Measurements from ENCODE around the gene CRTC1. TPM values are rescaled to one million over a fixed set of nuclear protein-coding genes. Genes with fewer than 3 reads are reported as not detected.

CRTC1 gene
- polyA plus RNA-seq, 2 of the 4 experiments (the other 2 are of a cell fraction), result 0.87 to 4.0 TPM

- FAIRE-seq, result no peak
- no peak overlapping the region for H3K4me2 ChIP-seq
- ChIA-PET POLR2A (no interaction called here), CTCF (no interaction called here)
- no peak overlapping the region for H3K27ac ChIP-seq
- TF ChIP-seq HOXA7 (CRISPR knock-in tag; IDR thresholded peaks at IDR 0.05) (no peak), FOSL2 (IDR thresholded peaks at IDR 0.05) (no peak), FOSL2 (CRISPR knock-in tag; IDR thresholded peaks at IDR 0.05) (no peak), POLR2A (IDR thresholded peaks at IDR 0.05; ENCODE audit: low read length) (no peak), ZNF302 (CRISPR knock-in tag; IDR thresholded peaks at IDR 0.05) (no peak), KDM5A (IDR thresholded peaks at IDR 0.05) (no peak), HOXB5 (CRISPR knock-in tag; IDR thresholded peaks at IDR 0.05) (no peak), CBX8 (IDR thresholded peaks at IDR 0.05) (no peak), RNF2 (IDR thresholded peaks at IDR 0.05; ENCODE audit: borderline replicate concordance, low read depth) (no peak), FOSB (CRISPR knock-in tag; IDR thresholded peaks at IDR 0.05) (no peak), EHF (CRISPR knock-in tag; IDR thresholded peaks at IDR 0.05) (no peak), HDAC2 (IDR thresholded peaks at IDR 0.05) (no peak), CEBPB (IDR thresholded peaks at IDR 0.05) (no peak), ZC3H11A (IDR thresholded peaks at IDR 0.05) (no peak), CHD2 (IDR thresholded peaks at IDR 0.05; ENCODE audit: low read length, partially characterized antibody) (no peak)
- TF ChIP-seq, protein P1, sequence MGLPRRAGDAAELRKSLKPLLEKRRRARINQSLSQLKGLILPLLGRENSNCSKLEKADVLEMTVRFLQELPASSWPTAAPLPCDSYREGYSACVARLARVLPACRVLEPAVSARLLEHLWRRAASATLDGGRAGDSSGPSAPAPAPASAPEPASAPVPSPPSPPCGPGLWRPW (IDR thresholded peaks at IDR 0.05), result no peak
- no peak for DNase-seq (ENCODE audit: low read depth in 1 of 2, low spot score in 1 of 2)
- no peak overlapping the region for H3K4me3 ChIP-seq
- no peaks in the 10 kb centered on the region for H3K4me1 ChIP-seq
- 74% methylated on average over 15 of the region's 17 CpGs for WGBS (ENCODE audit: missing lambda C conversion rate)
- H3K9me3 ChIP-seq, result no peaks in the 10 kb centered on the region
- no peak for ATAC-seq
Measured at GRCh38 chr19:18650021-18650390, 33.5 kb upstream of the CRTC1 start.

GRCh38 chr19:18650468-18651041 lies 32.9 kb upstream of the CRTC1 start:
- Histone ChIP-seq H3K4me1 (no peaks in the 10 kb centered on the region), H3K4me2 (no peak overlapping the region), H3K27ac (no peak overlapping the region), H3K4me3 (no peak overlapping the region), H3K9me3 (no peaks in the 10 kb centered on the region)
- FAIRE-seq, result no peak
- DNase-seq (ENCODE audit: low read depth in 1 of 2, low spot score in 1 of 2), result no peak
- ATAC-seq, result no peak
- ChIA-PET CTCF (no interaction called here), POLR2A (no interaction called here)
- 77% methylated on average over 12 of the region's 34 CpGs for WGBS (ENCODE audit: missing lambda C conversion rate)
- TF ChIP-seq FOXS1 (CRISPR knock-in tag; IDR thresholded peaks at IDR 0.05) (no peak), FOSB (CRISPR knock-in tag; IDR thresholded peaks at IDR 0.05) (no peak), SMC3 (IDR thresholded peaks at IDR 0.05) (no peak), PBX3 (IDR thresholded peaks at IDR 0.05) (no peak), EP300 (IDR thresholded peaks at IDR 0.05) (no peak), KDM5A (IDR thresholded peaks at IDR 0.05) (no peak), RARB (CRISPR knock-in tag; IDR thresholded peaks at IDR 0.05) (no peak), PHF8 (IDR thresholded peaks at IDR 0.05; ENCODE audit: borderline replicate concordance, low read depth) (no peak), CBX8 (IDR thresholded peaks at IDR 0.05) (no peak), RFX5 (IDR thresholded peaks at IDR 0.05) (no peak), HOXB13 (CRISPR knock-in tag; IDR thresholded peaks at IDR 0.05; ENCODE audit: low read depth) (no peak), RNF2 (IDR thresholded peaks at IDR 0.05; ENCODE audit: borderline replicate concordance, low read depth) (no peak), CEBPB (IDR thresholded peaks at IDR 0.05) (no peak), NFE2L2 (conservative IDR thresholded peaks at IDR 0.05; ENCODE audit: low read length) (no peak), NR3C1 (IDR thresholded peaks at IDR 0.05) (no peak), ZSCAN20 (CRISPR knock-in tag; IDR thresholded peaks at IDR 0.05) (no peak)
- TF ChIP-seq, protein P1 (IDR thresholded peaks at IDR 0.05), result no peak
- TF ChIP-seq, protein P2, sequence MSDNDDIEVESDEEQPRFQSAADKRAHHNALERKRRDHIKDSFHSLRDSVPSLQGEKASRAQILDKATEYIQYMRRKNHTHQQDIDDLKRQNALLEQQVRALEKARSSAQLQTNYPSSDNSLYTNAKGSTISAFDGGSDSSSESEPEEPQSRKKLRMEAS (IDR thresholded peaks at IDR 0.05), result no peak

Data from A549 (cell line).